ENCODE data around the gene UBE2A. TPM values are rescaled to one million over a fixed set of nuclear protein-coding genes. Genes with fewer than 3 reads are reported as not detected.

Gene UBE2A
- total RNA-seq, 1 donor = 36.6 TPM

DNA sequence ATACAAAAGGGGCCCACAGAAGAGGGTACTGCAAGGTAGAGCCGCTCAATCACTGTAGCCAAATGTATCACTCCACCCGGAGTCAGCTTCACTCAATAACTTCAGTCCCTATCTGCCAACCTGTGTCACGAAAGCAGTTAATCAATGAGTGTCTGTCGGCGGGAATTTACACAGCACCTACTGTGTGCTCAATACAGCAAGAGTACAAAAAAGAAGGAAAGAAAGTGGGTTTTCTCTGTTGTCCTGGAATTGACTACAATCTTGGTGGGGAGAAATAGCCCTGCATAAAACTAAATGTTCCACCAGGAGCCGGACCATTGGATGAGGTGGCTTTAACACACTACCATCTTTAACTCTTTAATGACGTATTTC is 32.6 kb downstream of the UBE2A start:
- DNase-seq (ENCODE audit: insufficient read length, low spot score, missing footprints) = peak; percentile 49
- Histone ChIP-seq H3K4me3 (ENCODE audit: insufficient read depth, low read length) (peak overlapping the region; percentile 85), H3K4me2 (ENCODE audit: insufficient read depth, low read length) (peak overlapping the region; percentile 81), H3K4me1 (ENCODE audit: insufficient read depth, low read length) (no peaks in the 10 kb centered on the region), H2AFZ (ENCODE audit: low read length) (peak overlapping the region; percentile 86), H3K27ac (ENCODE audit: low read depth, low read length) (peak overlapping the region; percentile 70), H4K20me1 (ENCODE audit: insufficient read depth, low read length) (peaks cover 2% of the 10 kb centered on the region), H3K9me3 (ENCODE audit: low read depth, low read length) (no peaks in the 10 kb centered on the region), H3K27me3 (ENCODE audit: insufficient read depth, low read length) (no peaks in the 10 kb centered on the region), H3K36me3 (ENCODE audit: insufficient read depth, low read length) (no peaks in the 10 kb centered on the region), H3K79me2 (ENCODE audit: insufficient read depth, low read length) (peaks cover 38% of the 10 kb centered on the region)
- TF ChIP-seq CTCF (IDR thresholded peaks at IDR 0.05; ENCODE audit: extremely low read depth, low read depth, low read length) = no peak

- Histone ChIP-seq H3K79me2 (ENCODE audit: insufficient read depth, low read length) (no peaks in the 10 kb centered on the region), H3K27me3 (ENCODE audit: insufficient read depth, low read length) (no peaks in the 10 kb centered on the region)
- TF ChIP-seq CTCF (IDR thresholded peaks at IDR 0.05; ENCODE audit: extremely low read depth, low read depth, low read length) = no peak
These were observed 40.4 kb downstream of the UBE2A start for GRCh38 chrX:119614776-119615175.

DNA sequence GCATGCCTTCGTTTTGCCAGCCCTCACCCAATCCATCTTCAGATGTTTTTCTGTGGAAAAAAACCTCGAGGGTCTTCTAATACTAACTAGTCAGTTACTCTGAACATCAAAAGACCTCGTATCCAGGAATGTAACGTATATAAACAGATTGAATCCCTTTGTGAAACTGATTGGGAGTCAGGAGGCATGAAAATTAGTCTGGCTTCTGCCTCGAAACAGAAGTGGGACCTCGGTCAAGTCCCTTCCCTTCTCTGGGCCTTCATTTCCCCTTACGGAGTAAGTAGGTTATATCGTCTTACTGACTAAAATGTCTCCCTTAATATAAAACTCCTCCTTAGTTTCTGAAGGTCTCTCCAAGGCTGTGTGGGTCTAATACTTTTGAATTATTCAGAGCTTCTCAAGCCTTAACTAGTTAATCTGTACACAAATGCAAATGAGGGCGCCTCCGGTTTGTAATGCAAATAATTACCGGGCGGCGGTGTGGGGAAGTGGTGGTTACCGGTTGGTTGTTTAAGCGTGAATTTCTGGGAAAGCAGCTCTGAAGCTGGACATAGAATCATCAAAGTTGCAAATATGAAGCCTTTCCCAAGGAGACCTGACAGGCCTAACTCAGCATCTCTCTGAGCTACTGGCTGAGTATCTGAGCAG is 43.3 kb downstream of the UBE2A start:
- Histone ChIP-seq H3K4me1 (ENCODE audit: insufficient read depth, low read length) (peaks cover 3% of the 10 kb centered on the region), H3K36me3 (ENCODE audit: insufficient read depth, low read length) (no peaks in the 10 kb centered on the region), H4K20me1 (ENCODE audit: insufficient read depth, low read length) (no peaks in the 10 kb centered on the region), H3K4me2 (ENCODE audit: insufficient read depth, low read length) (no peak overlapping the region), H3K79me2 (ENCODE audit: insufficient read depth, low read length) (no peaks in the 10 kb centered on the region), H2AFZ (ENCODE audit: low read length) (no peak overlapping the region), H3K4me3 (ENCODE audit: insufficient read depth, low read length) (no peak overlapping the region), H3K27ac (ENCODE audit: low read depth, low read length) (no peak overlapping the region), H3K27me3 (ENCODE audit: insufficient read depth, low read length) (no peaks in the 10 kb centered on the region), H3K9me3 (ENCODE audit: low read depth, low read length) (no peaks in the 10 kb centered on the region)
- no peak for DNase-seq (ENCODE audit: insufficient read length, low spot score, missing footprints)
- no peak for TF ChIP-seq CTCF (IDR thresholded peaks at IDR 0.05; ENCODE audit: extremely low read depth, low read depth, low read length)

More at GRCh38 chrX:119614776-119615175, 40.4 kb downstream of the UBE2A start:
- no peaks in the 10 kb centered on the region for H3K4me1 ChIP-seq (ENCODE audit: insufficient read depth, low read length)
- H3K36me3 ChIP-seq (ENCODE audit: insufficient read depth, low read length) = no peaks in the 10 kb centered on the region
- H3K4me3 ChIP-seq (ENCODE audit: insufficient read depth, low read length) = no peak overlapping the region
- no peak overlapping the region for H3K27ac ChIP-seq (ENCODE audit: low read depth, low read length)
- no peak overlapping the region for H2AFZ ChIP-seq (ENCODE audit: low read length)
- no peaks in the 10 kb centered on the region for H4K20me1 ChIP-seq (ENCODE audit: insufficient read depth, low read length)
- H3K9me3 ChIP-seq (ENCODE audit: low read depth, low read length) = no peaks in the 10 kb centered on the region
- no peak for DNase-seq (ENCODE audit: insufficient read length, low spot score, missing footprints)
- no peak overlapping the region for H3K4me2 ChIP-seq (ENCODE audit: insufficient read depth, low read length)

GRCh38 chrX:119618439-119618838 is 44.1 kb downstream of the UBE2A start:
- H3K9me3 ChIP-seq (ENCODE audit: low read depth, low read length) = no peaks in the 10 kb centered on the region
- H3K36me3 ChIP-seq (ENCODE audit: insufficient read depth, low read length) = no peaks in the 10 kb centered on the region
- H4K20me1 ChIP-seq (ENCODE audit: insufficient read depth, low read length) = no peaks in the 10 kb centered on the region
- no peak overlapping the region for H3K4me3 ChIP-seq (ENCODE audit: insufficient read depth, low read length)
- no peak overlapping the region for H3K4me2 ChIP-seq (ENCODE audit: insufficient read depth, low read length)
- no peaks in the 10 kb centered on the region for H3K27me3 ChIP-seq (ENCODE audit: insufficient read depth, low read length)
- H3K79me2 ChIP-seq (ENCODE audit: insufficient read depth, low read length) = no peaks in the 10 kb centered on the region
- no peak overlapping the region for H3K27ac ChIP-seq (ENCODE audit: low read depth, low read length)
- no peak for DNase-seq (ENCODE audit: insufficient read length, low spot score, missing footprints)
- TF ChIP-seq CTCF (IDR thresholded peaks at IDR 0.05; ENCODE audit: extremely low read depth, low read depth, low read length) = no peak
- H2AFZ ChIP-seq (ENCODE audit: low read length) = no peak overlapping the region
- peaks cover 5% of the 10 kb centered on the region for H3K4me1 ChIP-seq (ENCODE audit: insufficient read depth, low read length)
